ENCODE results near the gene METRN.

METRN gene

DNA sequence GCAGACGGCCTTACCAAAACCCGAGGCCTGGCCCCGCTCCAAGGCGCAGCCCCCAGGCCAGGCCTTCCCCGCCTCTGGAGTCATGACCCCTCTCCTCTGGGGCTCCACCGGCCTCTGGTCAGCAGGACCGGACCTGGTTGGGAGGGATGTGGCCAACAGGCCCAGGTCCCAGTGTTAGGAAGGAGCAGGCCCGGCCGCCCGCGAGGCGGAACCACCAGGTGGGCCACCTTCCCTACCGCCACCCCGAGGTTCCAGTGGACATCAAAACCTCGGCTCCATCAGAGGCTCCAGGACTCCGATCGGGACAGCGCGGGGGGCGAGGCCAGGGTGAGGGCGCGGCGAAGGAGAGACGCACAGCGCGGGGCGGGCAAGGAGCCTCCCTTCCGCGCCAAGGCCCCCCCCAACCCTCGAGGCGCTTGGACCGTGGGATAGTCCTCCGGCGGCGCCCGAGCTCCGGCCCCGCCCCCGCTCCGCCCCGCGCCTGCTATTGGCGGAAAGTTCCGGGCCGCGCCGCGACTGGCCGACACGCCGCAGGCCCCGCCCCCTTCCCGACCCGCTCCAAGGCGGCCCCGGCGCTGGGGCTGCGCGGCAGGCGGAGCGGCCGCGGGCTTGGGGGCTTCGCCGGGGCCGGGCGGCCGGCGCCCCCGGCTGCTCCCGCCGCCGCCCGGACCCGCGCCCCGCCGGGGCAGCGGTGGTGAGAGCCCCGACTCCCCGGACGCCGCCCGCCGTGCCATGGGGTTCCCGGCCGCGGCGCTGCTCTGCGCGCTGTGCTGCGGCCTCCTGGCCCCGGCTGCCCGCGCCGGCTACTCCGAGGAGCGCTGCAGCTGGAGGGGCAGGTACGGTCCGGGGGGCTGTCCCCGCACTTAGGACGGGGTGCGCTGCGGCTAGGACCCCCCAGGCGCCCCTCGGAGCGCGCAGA, at the start of gene METRN:
TSS of gene METRN (plus strand) at position 561 of the 919 bp plus-strand sequence. CDS start at position 733, 172 bp downstream.
- DNase-seq (ENCODE audit: low read depth) = peak; percentile 80

DNA sequence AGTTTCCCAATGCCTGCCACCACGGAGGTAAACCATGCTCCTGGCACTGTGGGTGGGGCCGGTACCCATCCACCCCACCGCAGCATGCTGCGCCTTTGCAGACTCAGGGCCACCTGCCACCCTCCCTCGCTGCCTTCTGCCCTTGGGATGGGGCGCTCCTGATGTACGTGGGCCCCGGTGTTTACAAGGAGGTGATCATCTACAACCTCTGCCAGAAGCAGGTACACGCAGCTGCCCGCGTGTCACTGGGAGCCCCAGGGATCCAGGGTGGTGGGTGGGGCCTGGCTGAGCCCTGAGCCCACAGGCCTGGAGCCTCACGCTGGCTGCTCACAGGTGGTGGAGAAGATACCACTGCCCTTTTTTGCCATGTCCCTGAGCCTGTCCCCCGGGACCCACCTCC, 48.3 kb upstream of the METRN start:
- no peak for DNase-seq (ENCODE audit: low read depth)

DNA sequence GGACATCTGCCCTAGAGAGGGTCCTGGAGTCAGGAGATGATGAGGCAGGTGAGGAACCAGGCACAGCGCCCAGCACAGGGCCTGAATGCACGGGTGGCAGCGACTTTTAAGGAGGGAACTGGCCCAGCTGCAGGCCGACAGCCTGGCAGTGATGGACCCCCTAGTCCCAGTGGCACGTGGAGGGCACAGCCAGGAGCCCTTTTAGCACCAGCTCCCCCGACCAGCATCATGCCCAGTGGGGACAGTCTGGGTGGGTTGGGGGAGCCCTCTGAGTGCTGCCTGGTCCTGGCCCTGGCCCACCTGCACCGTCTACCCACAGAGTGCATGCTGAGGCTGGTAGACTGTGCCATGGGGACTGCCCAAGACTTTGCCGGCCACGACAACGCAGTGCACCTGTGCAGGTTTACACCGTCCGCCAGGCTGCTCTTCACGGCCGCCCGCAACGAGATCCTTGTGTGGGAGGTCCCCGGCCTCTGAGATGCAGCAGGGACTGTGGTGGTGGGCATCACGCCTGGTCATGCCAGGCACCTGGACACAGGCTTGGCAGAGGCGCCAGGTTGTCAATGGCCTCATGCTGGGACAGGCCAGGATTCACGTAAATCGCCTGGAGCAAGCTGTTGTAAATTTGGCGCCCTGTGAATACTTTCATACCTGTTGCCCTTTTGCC, 47.7 kb upstream of the METRN start:
- DNase-seq (ENCODE audit: low read depth) = no peak

DNA sequence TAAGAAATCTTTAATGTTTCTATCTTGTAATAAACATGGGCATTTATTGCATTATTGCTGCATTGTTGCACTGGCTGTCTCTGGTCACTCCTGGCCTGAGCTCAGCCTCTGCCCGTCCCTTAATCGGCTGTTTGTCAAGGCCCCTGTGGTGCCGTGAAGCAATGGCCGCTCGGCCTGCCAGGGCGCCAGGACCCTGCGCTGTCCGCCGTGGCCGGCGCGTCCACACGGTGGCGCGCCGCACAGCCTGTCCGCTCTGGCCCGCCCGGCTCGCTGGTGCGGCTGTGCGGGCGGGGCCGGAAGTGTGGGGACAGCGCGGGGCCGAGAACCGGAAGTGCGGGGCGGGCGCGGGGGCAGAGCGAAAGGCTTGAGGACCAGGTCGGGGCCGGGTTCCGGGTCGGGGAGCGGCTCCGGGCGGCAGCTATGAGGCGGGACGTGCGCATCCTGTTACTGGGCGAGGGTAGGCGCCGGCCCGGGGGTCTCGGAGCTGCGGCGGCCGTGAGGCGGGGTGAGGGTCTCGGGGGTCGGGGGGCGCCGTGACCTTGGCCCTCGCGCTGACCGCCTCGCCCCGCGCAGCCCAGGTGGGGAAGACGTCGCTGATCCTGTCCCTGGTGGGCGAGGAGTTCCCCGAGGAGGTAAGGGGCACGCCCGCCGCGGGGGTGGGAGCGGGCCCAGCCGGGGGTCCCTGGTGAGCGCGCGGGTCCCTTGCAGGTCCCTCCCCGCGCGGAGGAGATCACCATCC, 47.0 kb upstream of the METRN start, which contains the start of gene RHOT2:
TSS of gene RHOT2 (plus strand) at position 353 of the 739 bp plus-strand sequence. CDS start at position 421, 68 bp downstream.
- DNase-seq (ENCODE audit: low read depth) = peak; percentile 83

DNA sequence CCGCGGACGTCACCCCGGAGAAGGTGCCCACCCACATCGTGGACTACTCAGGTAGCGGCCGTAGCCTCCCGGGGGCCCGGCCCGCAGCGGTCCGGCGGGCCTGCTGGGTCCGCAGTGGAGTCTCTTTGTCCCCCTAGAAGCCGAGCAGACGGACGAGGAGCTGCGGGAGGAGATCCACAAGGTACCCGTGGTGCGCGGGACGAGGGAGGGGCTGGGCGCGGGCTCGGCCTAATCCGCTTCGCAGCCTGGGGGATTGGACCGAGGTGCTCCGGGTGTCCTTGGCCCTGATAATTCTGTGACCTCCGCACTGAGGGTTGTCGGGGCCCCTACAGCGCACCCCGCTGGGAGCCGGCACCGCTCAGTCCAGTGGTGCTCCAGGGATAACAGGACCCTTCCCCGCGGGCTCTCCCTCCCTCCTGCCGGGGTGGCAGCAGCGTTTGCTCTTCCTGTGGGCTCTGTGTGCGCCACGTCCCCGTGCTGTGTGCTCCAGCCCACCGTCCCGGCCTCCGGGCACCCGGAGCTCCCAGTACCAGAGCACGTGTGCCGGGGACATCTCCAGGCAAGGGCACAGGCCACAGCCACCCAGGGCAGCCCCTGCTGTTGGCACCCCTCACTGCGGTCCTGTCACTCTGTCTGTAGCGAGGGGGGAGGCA, 46.3 kb upstream of the METRN start:
- DNase-seq (ENCODE audit: low read depth) = no peak

DNA sequence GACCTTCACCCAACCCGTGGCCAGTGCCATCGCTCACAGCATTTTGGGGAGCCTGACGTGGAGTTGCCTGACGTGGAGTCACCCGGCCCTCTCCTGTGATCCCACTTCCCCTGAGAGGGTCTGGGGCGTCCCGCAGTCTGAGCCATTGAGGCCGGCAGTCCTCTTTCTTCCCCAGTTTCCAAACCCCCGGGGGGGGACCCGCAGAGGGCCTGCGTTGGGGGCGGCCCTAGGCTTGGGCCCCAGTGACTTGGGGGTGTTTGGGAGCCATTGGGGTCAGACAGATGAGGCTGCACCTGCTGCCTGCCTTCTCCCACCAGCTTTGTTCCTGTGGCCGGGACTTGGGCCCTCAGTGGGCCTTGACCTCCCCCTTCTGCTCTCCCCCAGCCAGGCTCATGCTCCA, 45.3 kb upstream of the METRN start:
- no peak for DNase-seq (ENCODE audit: low read depth)

DNA sequence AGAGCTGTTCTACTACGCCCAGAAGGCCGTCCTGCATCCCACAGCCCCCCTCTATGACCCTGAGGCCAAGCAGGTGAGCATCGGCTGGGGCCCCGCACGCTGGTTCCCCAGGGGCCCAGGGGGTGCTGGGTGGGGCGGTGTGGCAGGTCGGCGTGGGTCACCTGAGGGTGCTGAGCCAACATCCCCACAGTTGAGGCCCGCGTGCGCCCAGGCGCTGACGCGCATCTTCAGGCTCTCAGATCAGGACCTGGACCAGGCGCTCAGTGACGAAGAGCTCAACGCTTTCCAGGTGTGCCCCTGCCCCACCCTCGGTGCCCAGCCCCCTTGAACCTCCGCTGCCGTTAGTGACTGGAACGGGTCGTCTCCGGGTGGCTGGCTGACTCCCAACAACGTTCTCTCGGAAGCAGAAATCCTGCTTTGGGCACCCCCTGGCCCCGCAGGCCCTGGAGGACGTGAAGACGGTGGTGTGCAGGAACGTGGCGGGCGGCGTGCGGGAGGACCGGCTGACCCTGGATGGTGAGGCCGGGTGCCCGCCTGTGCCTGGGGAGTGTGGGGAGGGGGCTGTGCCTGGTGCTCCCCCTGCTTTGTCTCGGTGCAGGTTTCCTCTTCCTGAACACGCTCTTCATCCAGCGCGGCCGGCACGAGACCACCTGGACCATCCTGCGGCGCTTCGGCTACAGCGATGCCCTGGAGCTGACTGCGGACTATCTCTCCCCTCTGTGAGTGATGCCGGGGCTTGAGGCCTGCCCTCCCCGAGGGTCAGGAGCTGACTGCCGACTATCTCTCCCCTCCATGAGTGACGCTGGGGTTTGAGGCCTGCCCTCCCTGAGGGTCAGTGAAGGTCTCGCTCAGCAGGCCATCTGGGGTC, 44.2 kb upstream of the METRN start:
- DNase-seq (ENCODE audit: low read depth) = no peak

DNA sequence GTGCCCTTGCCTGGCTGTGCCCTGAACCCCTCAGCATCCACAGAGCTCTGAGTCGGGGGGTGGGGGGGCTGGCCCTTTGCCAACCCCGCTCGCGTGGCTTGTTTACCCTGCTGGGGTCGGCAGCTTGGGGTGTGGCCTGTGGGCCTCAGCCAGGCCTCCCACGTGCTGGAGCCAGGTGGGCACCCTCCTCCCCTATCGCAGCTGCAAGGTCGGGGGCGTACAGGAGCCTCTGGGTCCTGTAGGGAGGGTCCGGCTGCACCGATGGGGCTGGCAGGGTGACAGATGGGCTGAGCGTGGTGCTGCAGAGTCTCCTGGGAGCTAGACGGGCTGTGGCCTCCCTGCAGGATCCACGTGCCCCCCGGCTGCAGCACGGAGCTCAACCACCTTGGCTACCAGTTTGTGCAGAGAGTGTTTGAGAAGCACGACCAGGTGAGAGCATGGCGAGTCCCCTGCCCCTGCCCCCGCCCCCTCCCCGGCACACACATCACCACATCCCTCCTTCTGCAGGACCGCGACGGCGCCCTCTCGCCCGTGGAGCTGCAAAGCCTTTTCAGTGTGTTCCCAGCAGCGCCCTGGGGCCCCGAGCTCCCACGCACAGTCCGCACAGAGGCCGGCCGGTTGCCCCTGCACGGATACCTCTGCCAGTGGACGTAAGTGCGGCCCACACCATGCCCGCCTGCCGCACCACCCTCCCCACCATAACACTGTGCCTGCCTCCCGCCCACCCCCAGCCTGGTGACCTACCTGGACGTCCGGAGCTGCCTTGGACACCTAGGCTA, 43.4 kb upstream of the METRN start:
- no peak for DNase-seq (ENCODE audit: low read depth)

DNA sequence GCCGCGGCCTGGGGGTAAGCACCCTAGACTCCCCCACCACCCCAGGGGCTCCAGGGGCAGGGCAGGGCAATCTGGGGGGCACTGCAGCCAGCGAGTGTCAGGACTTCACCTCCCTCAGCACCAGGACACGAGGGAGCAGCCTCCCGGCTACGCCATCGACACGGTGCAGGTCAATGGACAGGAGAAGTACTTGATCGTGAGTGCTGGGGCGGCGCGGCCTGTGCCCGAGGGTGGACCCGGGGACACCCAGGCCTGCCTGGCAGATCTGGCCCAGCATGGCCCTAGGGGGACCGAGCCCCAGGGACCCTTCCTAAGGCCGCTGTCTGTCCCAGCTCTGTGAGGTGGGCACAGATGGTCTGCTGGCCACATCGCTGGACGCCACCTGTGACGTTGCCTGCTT, 42.5 kb upstream of the METRN start:
- DNase-seq (ENCODE audit: low read depth) = no peak

DNA sequence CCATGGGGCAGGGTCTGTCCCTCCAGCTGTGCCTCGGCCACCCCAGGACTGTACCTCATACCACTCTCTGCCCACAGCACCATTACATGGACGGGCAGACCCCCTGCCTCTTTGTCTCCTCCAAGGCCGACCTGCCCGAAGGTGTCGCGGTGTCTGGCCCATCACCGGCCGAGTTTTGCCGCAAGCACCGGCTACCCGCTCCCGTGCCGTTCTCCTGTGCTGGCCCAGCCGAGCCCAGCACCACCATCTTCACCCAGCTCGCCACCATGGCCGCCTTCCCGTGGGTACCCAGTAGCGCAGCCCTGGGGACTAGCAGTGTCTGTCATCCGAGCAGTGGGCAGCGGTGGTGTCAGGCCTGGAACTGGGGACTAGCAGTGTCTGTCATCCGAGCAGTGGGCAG, 42.1 kb upstream of the METRN start:
- no peak for DNase-seq (ENCODE audit: low read depth)

DNA sequence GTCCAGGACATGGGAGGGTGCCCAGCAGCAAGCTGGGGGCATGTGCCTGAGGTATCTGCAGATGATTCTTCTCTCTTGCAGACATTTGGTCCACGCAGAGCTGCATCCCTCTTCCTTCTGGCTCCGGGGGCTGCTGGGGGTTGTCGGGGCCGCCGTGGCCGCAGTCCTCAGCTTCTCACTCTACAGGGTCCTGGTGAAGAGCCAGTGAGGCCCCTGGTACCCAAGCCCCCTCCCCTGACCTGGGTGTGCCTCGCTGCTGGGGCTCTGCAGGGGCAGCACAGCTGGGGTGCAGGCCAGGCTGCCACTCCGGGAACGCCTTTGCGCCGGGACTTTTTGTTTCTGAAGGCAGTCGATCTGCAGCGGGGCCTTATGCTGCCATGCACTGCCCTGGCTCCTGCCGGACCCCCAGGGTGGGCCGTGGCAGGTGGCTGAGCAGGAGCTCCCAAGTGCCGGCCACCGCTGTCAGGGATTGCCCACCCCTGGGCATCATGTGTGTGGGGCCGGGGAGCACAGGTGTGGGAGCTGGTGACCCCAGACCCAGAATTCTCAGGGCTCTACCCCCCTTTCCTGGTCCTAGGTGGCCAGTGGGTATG, 41.4 kb upstream of the METRN start:
- no peak for DNase-seq (ENCODE audit: low read depth)

DNA sequence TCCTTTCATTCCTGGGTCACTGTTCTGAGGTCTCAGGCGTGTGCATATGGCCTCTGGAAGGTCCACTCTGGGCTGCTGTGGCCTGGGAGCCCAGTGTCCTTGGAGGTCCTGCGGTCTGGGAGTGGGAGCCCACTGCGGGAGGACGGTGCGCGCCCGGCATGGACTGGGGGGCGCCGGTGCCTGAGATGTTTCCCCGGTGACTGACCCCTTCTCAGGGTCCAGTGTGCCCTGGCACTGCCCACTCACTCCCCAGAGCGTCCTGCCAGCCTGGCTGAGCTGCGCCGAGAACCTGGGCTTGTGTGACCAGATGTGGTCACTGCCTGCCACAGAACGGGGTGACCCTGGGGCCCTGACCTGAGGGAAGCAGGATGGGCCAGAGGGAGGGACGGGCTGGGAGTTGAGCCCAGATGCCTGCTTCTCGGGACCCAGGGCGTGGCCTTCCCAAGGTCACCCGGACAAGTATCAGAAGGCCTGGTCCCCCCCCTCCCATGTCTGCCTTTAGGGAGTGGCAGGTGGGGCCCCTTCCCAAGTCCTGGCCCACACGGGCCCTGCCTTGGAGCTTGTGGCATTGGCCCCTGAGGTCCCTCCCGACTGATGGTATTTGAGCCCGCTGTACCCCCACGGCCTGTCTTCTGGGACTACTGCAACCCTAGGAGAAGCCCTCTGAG, 40.6 kb upstream of the METRN start:
- no peak for DNase-seq (ENCODE audit: low read depth)

DNA sequence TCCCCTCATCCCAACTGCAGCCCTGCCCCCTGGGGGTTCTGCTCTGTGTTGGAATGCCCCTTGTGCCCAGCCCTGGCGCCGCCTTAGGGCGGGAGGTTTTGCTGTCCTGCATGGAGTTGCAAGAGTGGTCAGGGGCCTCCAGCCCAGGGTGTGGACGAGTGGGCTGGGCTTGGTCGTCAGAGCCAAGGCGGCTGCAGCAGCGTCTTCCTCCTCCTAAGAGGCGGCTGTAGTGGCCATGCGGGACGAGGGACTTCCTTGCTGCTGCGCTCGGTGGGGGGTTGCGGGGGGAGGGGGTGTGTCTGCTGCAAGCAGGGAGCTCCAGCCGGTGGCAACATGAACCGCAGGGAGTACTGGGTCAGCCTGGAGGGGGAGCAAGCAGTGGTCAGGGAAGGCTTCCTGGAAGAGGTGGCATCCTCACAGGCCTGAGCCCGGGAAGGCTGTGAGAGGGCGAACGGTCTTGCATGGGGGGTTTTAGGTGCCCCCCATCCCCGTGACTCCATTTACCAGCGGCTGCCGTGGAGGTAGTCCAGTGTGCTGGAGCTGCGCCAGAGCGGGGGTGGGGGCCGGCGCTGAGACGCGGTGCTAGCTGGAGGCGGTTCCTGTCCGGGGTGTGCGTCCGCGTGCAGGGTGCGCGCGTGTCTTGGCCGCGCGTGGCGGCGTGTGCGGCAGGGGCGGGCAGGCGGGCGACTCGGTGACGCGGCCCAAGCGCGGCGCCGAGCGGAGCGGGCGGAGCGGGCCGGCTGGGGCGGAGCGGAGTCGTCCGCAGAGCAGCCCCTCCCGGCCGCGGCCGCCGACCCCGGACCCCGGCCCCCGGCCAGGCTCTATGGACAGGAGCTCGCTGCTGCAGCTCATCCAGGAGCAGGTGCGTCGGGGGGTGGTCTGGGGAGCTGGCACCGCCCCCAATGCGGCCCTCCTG, 39.7 kb upstream of the METRN start, which contains the start of gene RHBDL1:
TSS of gene RHBDL1 (plus strand) at position 704 of the 916 bp plus-strand sequence. CDS start at position 824, 120 bp downstream.
- no peak for DNase-seq (ENCODE audit: low read depth)

DNA sequence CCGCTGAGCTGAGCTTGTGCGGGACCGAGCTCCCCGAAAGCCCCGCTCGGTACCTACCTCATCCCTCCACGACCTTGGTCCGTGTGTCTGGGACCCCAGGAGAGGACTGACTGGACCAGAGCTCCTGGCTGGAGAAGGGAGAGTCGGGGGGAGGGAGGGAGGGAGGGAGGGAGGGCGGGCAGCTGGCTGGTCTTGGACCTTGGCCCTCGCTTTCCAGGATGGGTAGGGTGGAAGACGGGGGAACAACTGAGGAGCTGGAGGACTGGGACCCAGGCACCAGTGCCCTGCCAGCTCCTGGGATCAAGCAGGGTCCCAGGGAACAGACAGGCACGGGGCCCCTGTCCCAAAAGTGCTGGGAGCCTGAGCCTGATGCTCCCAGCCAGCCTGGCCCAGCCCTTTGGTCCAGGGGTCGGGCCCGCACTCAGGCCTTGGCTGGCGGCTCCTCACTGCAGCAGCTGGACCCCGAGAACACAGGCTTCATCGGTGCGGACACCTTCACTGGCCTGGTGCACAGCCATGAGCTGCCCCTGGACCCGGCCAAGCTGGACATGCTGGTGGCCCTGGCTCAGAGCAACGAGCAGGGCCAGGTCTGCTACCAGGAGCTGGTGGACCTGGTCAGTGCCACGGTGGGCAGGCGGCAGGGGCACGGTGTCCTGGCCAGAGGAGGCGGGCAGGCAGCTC, 38.9 kb upstream of the METRN start:
- no peak for DNase-seq (ENCODE audit: low read depth)

DNA sequence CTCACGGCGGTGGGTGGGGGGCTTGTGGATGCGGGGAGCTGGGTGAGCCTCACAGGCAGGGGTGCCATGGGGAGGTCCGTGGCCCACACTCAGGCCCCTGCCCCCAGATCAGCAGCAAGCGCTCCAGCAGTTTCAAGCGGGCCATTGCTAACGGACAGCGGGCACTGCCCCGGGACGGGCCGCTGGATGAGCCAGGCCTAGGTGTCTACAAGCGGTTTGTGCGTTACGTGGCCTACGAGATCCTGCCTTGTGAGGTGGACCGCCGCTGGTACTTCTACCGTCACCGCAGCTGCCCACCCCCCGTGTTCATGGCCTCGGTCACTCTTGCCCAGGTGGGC, 38.4 kb upstream of the METRN start:
- DNase-seq (ENCODE audit: low read depth) = no peak

DNA sequence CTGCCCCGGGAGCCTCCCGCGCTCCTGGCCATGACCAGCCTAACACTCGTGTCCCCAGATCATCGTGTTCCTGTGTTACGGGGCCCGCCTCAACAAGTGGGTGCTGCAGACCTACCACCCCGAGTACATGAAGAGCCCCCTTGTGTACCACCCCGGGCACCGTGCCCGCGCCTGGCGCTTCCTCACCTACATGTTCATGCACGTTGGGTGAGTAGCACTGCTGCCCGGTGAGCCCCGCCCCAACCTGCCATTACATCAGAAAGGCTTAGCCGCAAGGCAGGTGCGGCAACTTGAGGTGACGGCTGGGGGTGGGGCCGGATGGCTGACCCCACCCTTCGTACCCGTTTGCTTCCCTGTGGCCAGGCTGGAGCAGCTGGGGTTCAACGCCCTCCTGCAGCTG, 38.0 kb upstream of the METRN start:
- no peak for DNase-seq (ENCODE audit: low read depth)

Measured in stimulated activated CD8-positive, alpha-beta memory T cell treated with anti-CD3 and anti-CD28 coated beads, Interleukin-12 subunit alpha, Interleukin-12 subunit beta, amount 100 ng/mL, for 1 hour (primary cell).